ENCODE data around the gene RNF2. TPM values are rescaled to one million over a fixed set of nuclear protein-coding genes. Genes with fewer than 3 reads are reported as not detected.

The RNF2 gene
- total RNA-seq, 6 experiments from 2014 or later: 4.2 to 9.1 (median 5.3) TPM

GRCh38 chr1:185144233-185144632, 98.9 kb downstream of the RNF2 start:
- no peaks in the 10 kb centered on the region for H3K9me3 ChIP-seq
- H3K27me3 ChIP-seq: no peaks in the 10 kb centered on the region
- H3K36me3 ChIP-seq: peaks cover 0 to 95% (median 8%) of the 10 kb centered on the region in 4 donors
- no peaks in the 10 kb centered on the region for H3K4me1 ChIP-seq
- no peak overlapping the region for H3K4me3 ChIP-seq
- TF ChIP-seq POLR2A (IDR thresholded peaks at IDR 0.05) (no peak), CTCF (IDR thresholded peaks at IDR 0.05) (no peak)
- no peak for ATAC-seq
- no peak for DNase-seq
- no peak overlapping the region for H3K27ac ChIP-seq
- intact Hi-C loops (cut with DNase I): no loop called here

- Histone ChIP-seq H3K27me3 (no peaks in the 10 kb centered on the region), H3K9me3 (no peaks in the 10 kb centered on the region), H3K36me3 (peaks cover 0 to 42% (median 10%) of the 10 kb centered on the region in 4 donors), H3K4me1 (peaks cover 0 to 16% (median 3%) of the 10 kb centered on the region in 4 donors), H3K27ac (no peak overlapping the region), H3K4me3 (no peak overlapping the region)
- TF ChIP-seq POLR2A (IDR thresholded peaks at IDR 0.05): no peak
- TF ChIP-seq CTCF (IDR thresholded peaks at IDR 0.05): no peak
- DNase-seq: no peak
- 87% methylated on average over 5 of the region's 5 CpGs for WGBS (ENCODE audit: insufficient coverage, low coverage, low lambda C conversion rate, missing lambda C conversion rate)
- no peak for ATAC-seq
- intact Hi-C loops (cut with DNase I): no loop called here
Measured at GRCh38 chr1:185151215-185151614, 105.9 kb downstream of the RNF2 start.

Small RNAs within 50 kb of the gene (small RNA-seq; reads per million reads assigned to genes)
- gene RNA5SP72: 0 to 0.19 reads per million in 2 experiments

Other genes starting within 250 kb of the RNF2 start
- 1 to 10 TPM in 5 of 6 experiments, under 1 TPM in 1; 0.68 to 4.6 (median 1.9) TPM for gene NIBAN1, start 71.0 kb upstream of the RNF2 start, total RNA-seq
- gene TRMT1L, start 111.4 kb downstream of the RNF2 start, total RNA-seq: 10 to 100 TPM in 3 of 6 experiments, 1 to 10 TPM in 3; 7.9 to 19.2 (median 10.3) TPM
- 1 to 10 TPM; 2.0 to 3.9 (median 2.4) TPM for gene SWT1, start 111.6 kb downstream of the RNF2 start, total RNA-seq